ENCODE measurements around the gene GAB1. TPM values are rescaled to one million over a fixed set of nuclear protein-coding genes. Genes with fewer than 3 reads are reported as not detected.

The GAB1 gene
- total RNA-seq, 1 donor from 2014 or later, result 64.8 TPM

- Histone ChIP-seq H3K27ac (peak overlapping the region; percentile 83), H3K36me3 (no peaks in the 10 kb centered on the region), H3K9me3 (no peaks in the 10 kb centered on the region), H3K4me1 (peaks cover 73% of the 10 kb centered on the region), H3K27me3 (no peaks in the 10 kb centered on the region), H3K4me3 (no peak overlapping the region)
- intact Hi-C loops (cut with DNase I), result no loop called here
- no peak for TF ChIP-seq CTCF (IDR thresholded peaks at IDR 0.05)
- DNase-seq (no peak), ATAC-seq (no peak)
These were observed 21.7 kb downstream of the GAB1 start for GRCh38 chr4:143358419-143358818.

- Histone ChIP-seq H3K27ac (peak overlapping the region; percentile 83), H3K36me3 (no peaks in the 10 kb centered on the region), H3K9me3 (no peaks in the 10 kb centered on the region), H3K4me1 (peaks cover 68% of the 10 kb centered on the region), H3K27me3 (no peaks in the 10 kb centered on the region), H3K4me3 (no peak overlapping the region)
- intact Hi-C loops (cut with DNase I), result no loop called here
- no peak for TF ChIP-seq CTCF (IDR thresholded peaks at IDR 0.05)
- peak; percentile 94 for ATAC-seq
- no peak for DNase-seq
These were observed 22.4 kb downstream of the GAB1 start for GRCh38 chr4:143358923-143359643.

- Histone ChIP-seq H3K9me3 (no peaks in the 10 kb centered on the region), H3K36me3 (no peaks in the 10 kb centered on the region), H3K27me3 (no peaks in the 10 kb centered on the region), H3K27ac (peak overlapping the region; percentile 83), H3K4me3 (no peak overlapping the region), H3K4me1 (peaks cover 62% of the 10 kb centered on the region)
- DNase-seq, result no peak
- intact Hi-C loops (cut with DNase I), result no loop called here
- no peak for ATAC-seq
- TF ChIP-seq CTCF (IDR thresholded peaks at IDR 0.05), result no peak
These were observed 23.0 kb downstream of the GAB1 start for GRCh38 chr4:143359644-143360193.

GRCh38 chr4:143360838-143361625 is 24.4 kb downstream of the GAB1 start:
- Histone ChIP-seq H3K9me3 (no peaks in the 10 kb centered on the region), H3K27me3 (no peaks in the 10 kb centered on the region), H3K36me3 (no peaks in the 10 kb centered on the region), H3K4me1 (peaks cover 48% of the 10 kb centered on the region), H3K27ac (no peak overlapping the region), H3K4me3 (no peak overlapping the region)
- ATAC-seq, result no peak
- DNase-seq, result no peak
- intact Hi-C loops (cut with DNase I), result no loop called here
- no peak for TF ChIP-seq CTCF (IDR thresholded peaks at IDR 0.05)

GRCh38 chr4:143362349-143363046 is 25.8 kb downstream of the GAB1 start:
- TF ChIP-seq CTCF (IDR thresholded peaks at IDR 0.05), result no peak
- peaks cover 37% of the 10 kb centered on the region for H3K4me1 ChIP-seq

More at GRCh38 chr4:143362349-143363046, 25.8 kb downstream of the GAB1 start:
- DNase-seq, result no peak
- Histone ChIP-seq H3K27ac (no peak overlapping the region), H3K4me3 (no peak overlapping the region), H3K9me3 (no peaks in the 10 kb centered on the region), H3K27me3 (no peaks in the 10 kb centered on the region), H3K36me3 (no peaks in the 10 kb centered on the region)
- intact Hi-C loops (cut with DNase I), result no loop called here
- ATAC-seq, result no peak
